RPMI7951 (cell line): ENCODE data around the gene SF1. TPM values are rescaled to one million over a fixed set of nuclear protein-coding genes. Genes with fewer than 3 reads are reported as not detected.
A peak's percentile ranks its signal among the peaks of the same experiment; 100 is the strongest.
"Not testable (repeated sequence)": the region's sequence is repeated elsewhere in the genome, so short reads cannot be mapped to it uniquely, and the experiment has no call there.

Experiments
- DNase-seq: peaks from one replicate; pipeline ENCODE4 v3.0.0-alpha.2; 2012; ENCODE audit warnings: low read depth
- total RNA-seq: library from RNA; depleted of rRNA; stranded (reverse); fragments of >200 nt; shearing (Covaris generic); gene quantifications from 2 replicates; pipeline ENCODE4 v1.2.3, GENCODE V29; 2014; rRNA removed

SF1 gene
- total RNA-seq, result 62.6 and 64.1 TPM in 2 replicates

GRCh38 chr11:64778473-64779298 is at the start of gene SF1:
Gene SF1 (minus strand): TSS chr11:64778542. CDS start chr11:64778392, 150 bp downstream.
- DNase-seq, result peak; percentile 99

- no peak for DNase-seq
Observed at GRCh38 chr11:64827451-64827839, 49.1 kb upstream of the SF1 start.

- DNase-seq, result no peak
Observed at GRCh38 chr11:64826578-64827450, 48.5 kb upstream of the SF1 start.

- DNase-seq, result no peak
Observed at GRCh38 chr11:64826062-64826461, 47.7 kb upstream of the SF1 start.

- no peak for DNase-seq
Observed at GRCh38 chr11:64823568-64824119, 45.3 kb upstream of the SF1 start.

- DNase-seq, result no peak
Observed at GRCh38 chr11:64817476-64817875, 39.1 kb upstream of the SF1 start.

- DNase-seq, result not testable (repeated sequence)
Observed at GRCh38 chr11:64815433-64815832, 37.1 kb upstream of the SF1 start.

- DNase-seq, result no peak
Observed at GRCh38 chr11:64814712-64815187, 36.4 kb upstream of the SF1 start.

- DNase-seq, result no peak
Observed at GRCh38 chr11:64813826-64814225, 35.5 kb upstream of the SF1 start.

- no peak for DNase-seq
Observed at GRCh38 chr11:64810891-64811272, 32.5 kb upstream of the SF1 start.

GRCh38 chr11:64810271-64810890 is 32.0 kb upstream of the SF1 start, which contains the start of gene MEN1:
Gene MEN1 (minus strand): TSS chr11:64810551. CDS start chr11:64810109, 442 bp downstream.
- peak; percentile 95 for DNase-seq

- DNase-seq, result no peak
Observed at GRCh38 chr11:64809781-64810241, 31.5 kb upstream of the SF1 start.

GRCh38 chr11:64805481-64805880 is 27.1 kb upstream of the SF1 start:
- no peak for DNase-seq

- DNase-seq, result no peak
Observed at GRCh38 chr11:64804346-64805210, 26.2 kb upstream of the SF1 start.

- no peak for DNase-seq
Observed at GRCh38 chr11:64803846-64804345, 25.6 kb upstream of the SF1 start.

GRCh38 chr11:64803158-64803845 is 25.0 kb upstream of the SF1 start, which contains the start of gene MAP4K2:
Gene MAP4K2 (minus strand): TSS chr11:64803214. CDS start chr11:64803149, 65 bp downstream.
- DNase-seq, result peak; percentile 85

- DNase-seq, result no peak
Observed at GRCh38 chr11:64802370-64803157, 24.2 kb upstream of the SF1 start.

- DNase-seq, result no peak
Observed at GRCh38 chr11:64801561-64802369, 23.4 kb upstream of the SF1 start.
